Measurements from ENCODE around the gene OPTN.
"Not testable (repeated sequence)": the region's sequence is repeated elsewhere in the genome, so short reads cannot be mapped to it uniquely, and the experiment has no call there.

The OPTN gene

DNA sequence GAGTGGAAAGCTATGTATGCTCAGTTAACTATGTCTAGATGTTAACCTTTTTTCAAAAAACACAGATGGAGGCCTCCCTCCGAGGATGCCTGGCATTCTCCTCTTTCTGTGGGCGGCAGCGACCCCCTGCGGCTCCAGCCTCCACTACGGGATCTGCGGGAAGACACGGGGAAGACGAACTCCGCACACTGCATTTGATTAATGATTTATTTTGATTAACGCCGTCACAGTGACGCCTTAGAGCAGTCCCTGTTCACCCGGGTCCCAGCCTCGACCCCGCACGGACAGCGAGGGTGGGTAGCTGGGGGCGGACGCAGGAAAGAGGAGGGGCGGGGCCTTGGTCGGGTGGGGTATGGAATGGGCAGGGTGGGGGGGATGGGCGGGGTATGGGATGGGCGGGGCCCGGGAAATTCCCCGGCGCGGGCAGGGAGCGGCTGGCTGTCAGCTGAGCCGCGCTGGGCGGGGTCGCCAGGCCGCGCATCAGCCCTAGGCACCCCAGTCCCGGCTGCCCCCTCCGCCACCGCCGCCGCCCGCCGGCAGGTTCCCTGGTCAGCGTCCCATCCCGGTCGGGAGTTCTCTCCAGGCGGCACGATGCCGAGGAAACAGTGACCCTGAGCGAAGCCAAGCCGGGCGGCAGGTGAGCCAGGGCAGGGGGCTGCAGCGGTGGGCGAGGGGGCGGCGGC lies at the start of gene OPTN:
Gene OPTN, plus strand, starts transcription at position 498 of the 683 bp plus-strand sequence. CDS start 8,960 bp downstream, outside the sequence.
- peak; percentile 77 to 79 for DNase-seq

DNA sequence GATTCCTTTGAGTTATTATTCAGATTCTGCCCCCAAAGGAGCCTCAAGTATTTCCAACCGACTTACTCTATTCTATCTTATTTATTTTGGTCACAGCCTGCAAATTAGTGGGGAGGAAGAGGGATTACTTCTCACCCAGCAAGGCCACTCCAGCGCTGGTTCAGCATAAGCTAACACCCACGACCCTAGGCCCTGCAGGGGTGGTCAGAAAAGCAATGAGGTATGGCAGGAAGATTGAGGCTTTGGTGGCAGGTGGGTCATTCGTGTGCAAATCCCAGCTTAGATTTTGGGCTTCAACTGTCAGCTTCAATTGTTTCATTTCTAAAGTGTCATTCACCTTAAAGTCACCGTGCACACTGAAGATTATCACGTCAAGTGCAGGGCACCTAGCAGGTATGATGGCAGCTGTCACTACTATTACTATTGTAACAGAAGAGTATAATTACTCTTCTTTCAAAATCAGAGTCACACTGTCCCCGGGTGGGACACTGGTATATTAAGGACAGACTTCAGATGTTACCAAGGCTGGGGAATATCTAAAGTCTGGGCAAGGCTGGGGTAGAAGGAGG lies 48.8 kb upstream of the OPTN start:
- DNase-seq = no peak

DNA sequence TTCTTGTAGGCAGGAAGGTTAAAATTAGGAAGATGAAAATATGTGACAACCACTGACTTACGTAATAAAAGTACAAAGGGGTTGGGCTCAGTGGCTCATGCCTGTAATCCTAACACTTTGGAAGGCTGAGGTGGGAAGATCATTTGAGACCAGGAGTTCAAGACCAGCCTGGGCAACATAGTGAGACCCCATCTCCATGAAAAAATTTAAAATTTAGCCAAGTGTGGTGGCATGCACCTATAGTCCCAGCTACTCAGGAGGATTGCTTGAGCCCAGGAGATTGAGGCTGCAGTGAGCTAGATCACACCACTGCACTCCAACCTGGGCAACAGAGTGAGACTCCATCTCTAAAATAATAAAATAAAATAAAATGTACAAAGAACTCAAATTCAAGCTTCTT lies 46.8 kb upstream of the OPTN start:
- not testable (repeated sequence) for DNase-seq

DNA sequence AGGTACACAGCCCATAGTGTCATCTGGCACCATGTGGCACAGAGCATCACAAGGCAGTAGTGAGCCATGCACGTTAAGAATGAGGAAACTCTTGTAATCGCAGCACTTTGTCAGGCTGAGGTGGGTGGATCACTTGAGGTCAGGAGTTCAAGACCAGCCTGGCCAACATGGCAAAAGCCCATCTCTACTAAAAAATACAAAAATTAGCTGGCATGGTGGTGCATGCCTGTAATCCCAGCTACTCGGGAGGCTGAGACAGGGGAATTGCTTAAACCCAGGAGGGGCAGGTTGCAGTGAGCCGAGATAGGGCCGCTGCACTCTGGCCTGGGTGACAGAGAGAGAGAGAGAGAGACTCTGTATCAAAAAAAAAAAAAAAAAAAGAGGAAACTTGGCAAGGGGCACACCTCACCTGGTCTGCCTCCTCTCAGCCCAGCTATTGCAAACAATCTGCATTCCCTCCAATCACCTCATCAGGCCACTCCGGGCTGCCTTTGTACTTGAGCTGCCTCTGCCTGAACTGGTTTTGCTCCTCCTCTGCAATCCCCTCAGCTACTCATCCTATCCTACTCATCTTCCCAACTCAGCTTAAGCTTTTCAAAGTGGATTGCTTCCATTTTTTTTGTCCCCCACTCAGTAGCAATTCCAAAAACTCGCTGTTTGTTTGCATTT lies 46.0 kb upstream of the OPTN start:
- DNase-seq = no peak

DNA sequence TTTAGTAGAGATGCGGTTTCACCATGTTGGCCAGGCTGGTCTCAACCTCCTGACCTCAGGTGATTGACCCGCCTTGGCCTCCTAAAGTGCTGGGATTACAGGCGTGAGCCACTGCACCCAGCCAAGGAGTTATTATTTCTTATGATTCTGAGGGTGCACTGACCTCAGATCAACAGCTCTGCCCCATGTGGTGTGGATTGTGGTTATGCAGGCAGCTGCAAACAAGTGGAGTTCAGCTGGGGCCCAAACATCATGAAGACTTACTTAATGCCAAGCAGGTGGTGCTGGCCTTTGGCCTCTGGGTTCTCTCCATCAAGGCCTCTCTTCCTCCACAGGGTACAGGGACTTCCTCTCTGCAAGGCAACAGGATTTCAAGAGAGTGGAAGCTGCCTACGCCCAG lies 45.1 kb upstream of the OPTN start:
- no peak for DNase-seq

DNA sequence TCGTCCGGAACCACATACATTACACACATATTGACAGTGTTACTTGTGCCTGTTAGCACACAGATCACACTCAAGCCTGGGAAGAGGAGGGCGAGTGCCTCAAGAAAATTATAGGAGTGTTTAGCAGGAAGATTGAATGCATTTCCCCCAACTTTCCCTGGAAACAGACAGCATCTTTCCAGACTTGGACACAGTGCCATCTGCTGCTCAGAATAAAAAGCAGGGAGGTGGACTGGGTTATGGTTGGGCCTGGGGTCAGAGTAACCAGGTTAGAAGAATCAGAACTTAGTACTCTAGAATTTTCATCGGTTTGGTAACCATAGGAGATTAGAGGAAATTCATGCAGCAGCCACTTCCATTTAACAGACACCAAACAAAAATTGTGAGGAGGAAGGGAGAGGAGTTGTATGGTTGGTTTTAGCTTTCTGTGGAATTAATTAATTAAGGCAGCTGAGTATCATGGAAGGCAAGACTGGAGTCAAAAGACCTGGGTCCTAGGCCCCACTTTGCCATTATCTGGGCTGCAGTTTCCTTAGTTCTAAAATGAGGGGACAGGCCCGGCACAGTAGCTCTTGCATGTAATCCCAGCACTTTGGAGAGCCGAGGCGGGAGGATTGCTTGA lies 43.4 kb upstream of the OPTN start:
- no peak for DNase-seq

DNA sequence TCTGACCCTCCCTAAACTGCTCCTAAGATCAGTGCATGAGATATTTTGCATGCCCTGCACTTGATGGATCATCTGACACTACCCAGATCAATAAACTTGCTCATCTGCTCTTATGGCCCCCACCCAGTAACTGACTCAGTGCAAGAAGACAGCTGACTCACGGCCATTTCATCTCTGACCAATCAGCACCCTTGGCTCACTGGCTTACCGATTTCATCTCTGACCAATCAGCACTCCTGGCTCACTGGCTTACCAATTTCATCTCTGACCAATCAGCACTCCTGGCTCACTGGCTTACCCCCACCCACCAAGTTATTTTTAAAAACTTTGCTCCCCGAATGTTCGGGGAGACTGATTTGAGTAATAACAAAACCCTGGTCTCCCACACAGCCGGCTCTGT lies 37.2 kb upstream of the OPTN start:
- DNase-seq = no peak

DNA sequence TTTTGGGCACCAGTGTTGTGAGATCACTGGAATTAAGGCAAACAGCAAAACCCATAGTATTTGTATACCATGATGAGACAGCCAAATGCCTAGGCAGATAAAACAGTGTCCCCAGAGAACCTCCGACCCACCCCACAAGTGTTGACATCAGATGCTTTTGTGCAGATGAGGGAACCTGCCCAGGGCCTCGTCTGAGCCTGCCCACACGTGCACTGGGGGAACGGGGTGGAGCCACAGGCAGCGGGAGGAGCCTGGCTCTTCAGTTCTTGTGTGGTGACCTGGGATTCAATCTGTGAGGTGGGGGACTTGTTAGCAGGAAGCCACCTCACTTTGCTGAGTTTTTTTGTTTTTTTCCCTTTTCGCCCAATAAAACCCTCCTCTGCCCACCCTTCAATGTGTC lies 33.4 kb upstream of the OPTN start:
- no peak for DNase-seq

DNA sequence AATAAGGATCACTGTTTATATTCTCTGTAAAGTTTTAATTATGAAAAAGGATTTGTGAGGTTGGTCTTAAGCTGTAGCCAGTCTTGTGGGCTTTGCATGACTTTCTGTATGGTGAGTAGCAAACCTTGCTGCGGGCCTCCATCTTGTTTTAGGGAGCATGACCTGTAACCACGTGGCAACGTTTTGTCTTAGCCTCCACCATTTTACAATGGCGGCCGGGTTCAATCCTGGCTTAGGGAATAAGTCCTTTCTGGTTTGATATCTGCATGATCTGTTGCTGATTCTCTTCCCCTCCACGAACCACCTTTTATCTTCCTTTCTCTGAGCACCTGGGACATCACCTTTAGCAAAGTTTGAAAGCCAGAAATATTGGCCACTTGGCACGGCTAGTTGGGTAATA lies 32.5 kb upstream of the OPTN start:
- no peak for DNase-seq

DNA sequence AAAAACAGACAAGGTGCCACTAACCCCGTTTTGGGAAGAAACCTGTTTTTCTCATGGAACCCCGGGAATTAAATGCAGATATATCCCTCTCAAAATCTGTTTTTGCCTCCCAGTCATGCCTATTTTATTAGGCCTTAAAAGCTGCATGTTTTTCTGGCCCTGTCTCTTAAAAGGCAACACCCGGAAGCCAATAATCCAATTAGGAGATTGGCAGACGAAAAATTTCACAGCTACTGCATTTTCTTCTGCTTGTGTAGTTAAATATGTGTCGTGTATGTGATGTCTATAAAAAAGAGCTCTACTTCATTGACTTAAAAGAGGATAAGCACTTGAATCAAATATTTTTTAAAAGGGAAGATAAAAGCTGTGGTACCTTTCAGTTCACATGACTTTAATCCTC lies 31.9 kb upstream of the OPTN start:
- DNase-seq = no peak

DNA sequence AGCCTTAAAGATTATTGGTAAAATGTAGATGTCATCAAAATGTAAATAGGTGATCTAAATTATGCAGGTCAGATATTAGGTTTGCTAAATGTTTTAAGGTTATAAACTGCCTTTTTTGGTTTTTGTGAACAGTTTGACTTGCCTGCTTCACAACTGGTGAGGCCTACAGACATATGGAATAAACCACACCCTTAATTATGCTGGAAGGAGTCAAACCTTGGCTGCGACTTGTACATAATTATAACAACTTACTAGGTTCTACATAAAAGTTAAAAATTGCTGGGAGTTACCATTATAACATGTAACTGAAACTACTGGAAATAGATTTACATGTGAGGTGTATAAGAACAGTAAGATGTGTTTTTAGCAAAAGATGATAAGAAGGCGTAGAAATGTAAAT lies 31.5 kb upstream of the OPTN start:
- DNase-seq = no peak

DNA sequence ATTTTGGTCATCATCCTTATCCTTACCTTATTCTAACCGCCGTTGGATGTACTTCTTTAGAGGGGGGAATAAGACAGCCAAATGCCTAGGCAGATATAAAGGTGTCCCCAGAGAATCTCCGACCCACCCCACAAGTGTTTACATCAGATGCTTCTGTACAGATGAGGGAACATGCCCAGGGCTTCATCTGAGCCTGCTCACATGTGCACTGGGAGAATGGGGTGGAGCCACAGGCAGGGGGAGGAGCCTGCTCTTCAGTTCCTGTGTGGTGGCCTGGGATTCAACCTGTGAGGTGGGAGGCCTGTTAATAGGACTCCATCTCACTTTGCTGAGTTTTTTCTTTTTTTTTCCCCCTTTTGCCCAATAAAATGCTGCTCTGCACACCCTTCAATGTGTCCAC lies 27.6 kb upstream of the OPTN start:
- no peak for DNase-seq

DNA sequence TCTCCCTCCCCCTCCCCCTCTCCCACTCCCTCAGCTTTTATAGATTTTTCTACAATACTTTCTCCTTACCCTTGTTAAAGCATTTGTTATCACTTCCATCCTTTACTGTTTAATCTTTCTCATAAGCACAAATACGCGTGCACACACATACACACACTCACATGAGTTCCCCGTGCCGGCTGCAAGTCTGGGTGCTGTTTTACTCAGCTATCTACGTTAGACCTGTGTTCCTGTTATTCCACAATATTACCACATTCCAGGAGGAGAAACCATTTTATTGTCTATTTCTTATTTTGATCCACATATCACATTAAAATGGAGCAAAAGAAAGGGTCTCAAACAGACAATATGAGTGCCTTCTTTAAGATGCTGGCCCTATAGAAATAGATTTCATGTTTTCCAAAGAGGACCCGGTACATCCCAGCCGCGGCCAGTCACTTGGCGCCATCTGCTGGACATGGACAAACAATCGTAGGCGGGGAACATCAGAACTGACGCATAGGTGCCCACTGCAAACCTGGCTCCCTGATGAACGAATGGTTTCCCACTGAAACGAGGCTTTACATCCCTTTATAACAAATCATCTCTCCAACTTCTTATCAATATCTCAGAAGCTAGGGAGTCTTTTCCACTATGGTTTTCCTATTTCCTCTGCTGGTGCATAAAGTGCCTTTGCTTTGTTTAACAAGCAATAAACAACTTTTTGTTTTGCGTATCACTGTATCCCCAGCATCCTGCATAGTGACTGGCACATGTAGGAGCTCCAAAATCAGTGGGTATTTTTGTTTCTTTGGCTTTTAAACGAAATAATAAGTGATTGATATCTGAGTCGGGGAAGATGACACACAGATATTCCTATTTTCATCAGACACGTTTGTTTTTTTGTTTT lies 25.2 kb upstream of the OPTN start:
- peak in 1 of 2 donors; percentile 36 for DNase-seq

DNA sequence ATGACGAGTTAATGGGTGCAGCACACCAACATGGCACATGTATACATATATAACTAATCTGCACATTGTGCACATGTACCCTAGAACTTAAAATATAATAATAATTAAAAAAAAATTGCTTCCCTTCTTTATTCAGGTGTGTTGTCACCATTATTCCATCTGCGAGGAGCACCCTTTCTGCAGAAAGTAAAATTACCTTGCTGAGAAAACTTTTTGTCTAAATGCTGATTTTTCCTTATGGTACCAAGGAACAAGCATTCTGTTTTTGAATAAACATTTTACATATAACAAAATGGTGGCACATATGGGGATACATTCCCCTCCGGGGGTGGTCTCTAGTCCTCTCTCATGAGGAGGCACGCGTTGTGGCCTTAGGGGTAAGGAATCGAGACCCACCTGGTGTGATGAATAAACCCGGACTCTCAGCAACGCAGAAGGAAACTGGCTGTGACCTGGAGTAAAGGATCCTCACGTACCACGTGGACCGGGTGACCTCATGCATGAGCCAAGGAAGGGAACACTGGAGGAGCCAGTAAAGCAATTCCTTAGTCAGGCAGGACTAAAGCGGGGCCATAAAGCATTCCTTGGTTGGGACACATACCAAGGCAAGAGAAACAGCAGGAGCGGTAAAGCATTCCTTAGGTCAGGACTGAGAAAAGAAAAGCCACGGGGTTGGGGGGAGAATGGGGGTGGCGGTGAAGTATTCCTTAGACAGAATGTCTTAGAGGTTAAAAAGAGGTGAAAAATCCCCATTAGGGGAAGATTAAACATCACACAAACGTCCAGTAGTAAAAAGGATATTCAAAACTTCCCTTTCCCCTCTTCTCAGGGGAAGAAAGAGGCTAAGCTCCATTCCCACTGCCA lies 20.8 kb upstream of the OPTN start:
- no peak for DNase-seq

DNA sequence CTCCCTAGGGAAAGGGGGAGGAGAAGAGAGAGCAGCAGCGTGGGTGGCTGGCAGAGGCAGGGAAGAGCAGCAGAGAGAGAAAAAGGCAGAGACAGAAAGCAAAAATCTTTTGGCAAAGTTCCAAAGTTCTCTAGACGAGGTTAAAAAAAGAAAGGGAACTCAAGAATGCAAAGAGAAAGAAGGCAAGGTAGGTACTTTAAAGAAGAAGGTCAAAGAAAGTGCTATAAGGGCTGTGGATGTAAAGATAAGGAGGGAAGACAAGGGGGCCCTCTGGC lies 20.2 kb upstream of the OPTN start:
- DNase-seq = no peak

DNA sequence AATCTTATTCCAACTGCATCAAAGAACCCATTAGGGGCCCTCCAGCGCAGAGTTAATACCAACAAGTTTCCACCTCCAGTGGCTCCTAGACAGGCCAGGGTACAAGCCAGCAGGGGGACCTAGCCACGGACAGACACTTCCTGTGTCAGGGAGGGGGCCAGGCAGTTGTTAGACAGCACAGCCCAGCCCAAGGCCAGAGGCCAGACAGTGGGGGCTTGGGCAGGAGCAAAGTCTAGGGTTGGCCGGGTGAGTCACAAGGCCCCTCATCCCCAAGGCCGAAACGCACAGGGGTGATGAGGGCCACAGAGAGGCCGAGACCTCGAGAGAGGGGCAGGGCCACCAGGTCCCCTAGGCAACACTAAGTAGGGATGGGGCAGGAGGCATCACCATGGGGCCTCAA lies 19.3 kb upstream of the OPTN start:
- DNase-seq = no peak

DNA sequence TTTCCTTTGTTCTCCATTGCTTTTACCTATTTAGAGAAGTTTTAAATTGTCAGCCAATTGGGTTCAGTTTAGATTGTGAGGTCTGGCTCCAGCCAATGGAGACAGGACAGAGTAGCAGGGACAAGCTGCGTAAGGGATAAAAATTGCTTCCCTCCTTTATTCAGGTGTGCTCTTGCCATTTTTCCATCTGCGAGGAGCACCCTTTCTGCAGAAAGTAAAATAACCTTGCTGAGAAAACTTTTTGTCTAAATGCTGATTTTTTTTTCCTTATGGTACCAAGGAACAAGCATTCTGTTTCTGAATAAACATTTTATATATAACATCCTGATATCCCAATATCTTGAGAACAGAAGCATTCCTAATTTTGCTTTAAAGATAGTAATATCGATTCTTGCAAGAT lies 16.3 kb upstream of the OPTN start:
- DNase-seq = not testable (repeated sequence)

DNA sequence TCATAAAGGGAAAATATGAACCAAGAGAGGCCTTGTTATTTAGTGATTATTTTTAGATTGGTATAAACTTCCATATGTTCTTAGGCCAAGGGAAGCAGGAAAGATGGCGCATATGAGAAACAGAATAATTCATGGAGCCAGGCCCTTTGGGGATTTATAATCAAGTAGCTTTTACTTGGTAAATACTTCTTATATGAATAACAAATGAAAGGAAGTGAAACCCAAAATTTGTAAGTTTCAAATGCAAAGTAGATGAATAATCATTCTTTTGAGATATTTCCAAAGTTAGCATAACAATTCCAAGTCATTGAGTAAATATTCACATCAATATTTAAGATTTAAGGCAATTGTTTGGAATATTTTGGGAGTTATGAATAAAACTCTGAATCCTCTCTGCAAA lies 13.9 kb upstream of the OPTN start:
- DNase-seq = no peak

DNA sequence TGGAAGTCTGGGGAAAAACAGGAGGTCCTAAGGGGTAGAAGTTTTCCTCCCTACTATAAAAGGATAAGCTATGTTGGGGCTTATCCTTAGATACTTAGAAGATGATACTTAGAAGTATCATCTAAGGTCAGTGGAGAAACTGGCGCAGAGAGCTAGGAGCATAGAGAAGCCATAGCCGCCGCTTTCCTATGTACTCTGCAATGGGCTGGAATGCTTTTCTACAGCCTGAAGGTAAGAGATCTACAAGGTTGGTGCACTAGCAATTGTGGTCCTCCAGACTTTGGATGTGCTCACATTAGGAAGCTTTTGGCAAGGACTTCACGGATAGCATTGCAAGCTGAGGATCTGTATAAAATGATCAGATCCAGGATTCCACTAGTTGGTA lies 12.4 kb upstream of the OPTN start:
- no peak for DNase-seq

DNA sequence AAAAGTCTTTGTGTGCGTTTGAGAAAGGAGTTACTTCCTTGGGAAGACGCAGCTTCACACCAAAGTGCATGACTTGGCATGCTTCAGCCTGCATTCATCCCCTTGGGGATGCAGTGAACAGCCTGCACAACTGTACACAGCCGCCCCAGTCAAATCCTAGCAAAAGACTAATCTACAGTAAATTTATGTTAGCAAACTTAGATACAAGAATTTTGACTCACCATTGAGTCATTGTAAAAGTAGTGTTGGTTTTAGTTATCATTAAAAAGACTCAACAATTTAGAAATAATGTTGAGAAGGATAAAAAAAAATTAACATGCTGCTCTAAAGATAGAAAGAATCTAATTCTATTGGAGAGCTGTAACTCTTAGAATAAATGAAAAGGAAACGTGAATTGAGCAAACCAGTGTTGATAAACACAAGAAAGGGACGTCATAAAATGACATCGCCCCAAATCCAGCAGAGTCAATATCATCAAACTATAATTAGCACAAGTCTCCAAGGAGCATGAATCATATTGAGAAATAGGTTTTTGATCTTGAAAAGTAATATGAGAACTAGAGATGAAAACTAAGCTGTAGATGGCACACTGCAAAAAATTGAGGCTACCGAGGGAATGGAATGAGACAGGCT lies 11.9 kb upstream of the OPTN start:
- no peak for DNase-seq

DNA sequence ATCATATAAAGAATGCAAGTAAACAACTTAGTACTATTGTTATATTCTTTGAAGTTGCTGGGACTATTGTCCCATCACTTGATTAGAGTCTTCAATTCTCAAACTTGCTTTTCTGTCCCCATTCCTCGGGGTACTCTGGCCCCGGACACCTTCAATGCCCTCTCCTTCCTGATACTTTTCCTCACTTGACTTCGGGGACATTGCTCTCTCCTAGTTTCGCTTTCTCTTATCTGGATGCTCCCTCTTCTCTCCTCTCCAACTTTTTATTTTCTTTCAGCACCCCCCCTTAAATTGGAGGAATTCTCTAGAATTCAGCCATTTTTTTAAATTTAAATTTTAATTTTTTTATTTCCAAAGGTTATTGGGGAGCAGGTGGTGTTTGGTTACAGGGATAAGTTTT lies 10.6 kb upstream of the OPTN start:
- DNase-seq = no peak

DNA sequence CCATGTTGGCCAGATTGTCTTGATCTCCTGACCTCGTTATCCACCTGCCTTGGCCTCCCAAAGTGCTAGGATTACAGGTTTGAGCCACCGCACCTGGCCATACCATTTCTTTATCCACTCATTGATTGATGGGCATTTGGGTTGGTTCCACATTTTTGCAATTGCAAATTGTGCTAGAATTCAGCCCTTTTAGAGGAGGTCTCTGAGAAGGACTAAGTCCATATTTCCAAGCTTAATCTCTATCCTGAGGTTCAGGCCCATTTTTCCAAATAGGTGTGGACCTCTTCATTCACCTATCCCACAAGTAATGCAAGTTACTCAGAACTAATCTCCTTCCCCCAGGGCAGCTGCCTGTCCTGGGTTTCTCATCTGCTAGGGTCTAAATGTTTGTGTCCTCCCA lies 9.7 kb upstream of the OPTN start:
- no peak for DNase-seq

All from activated CD4-positive, alpha-beta T cell treated with anti-CD3 and anti-CD28 coated beads for 4 hours (primary cell).